ENCODE results near the gene NAA80. TPM values are rescaled to one million over a fixed set of nuclear protein-coding genes. Genes with fewer than 3 reads are reported as not detected.

Gene NAA80
- total and polyA plus RNA-seq, 2 of the 13 experiments (the other 11 are each of a cell fraction or from before 2014, with no cell fraction given), result 3.4 to 8.7 TPM

- TF ChIP-seq E2F2 (CRISPR knock-in tag; IDR thresholded peaks at IDR 0.05; ENCODE audit: borderline replicate concordance) (peak; percentile 75), ZNF138 (CRISPR knock-in tag; IDR thresholded peaks at IDR 0.05; ENCODE audit: low read depth) (peak; percentile 55; the same call in 1 of the 2 replicates), ZNF615 (CRISPR knock-in tag; IDR thresholded peaks at IDR 0.05; ENCODE audit: borderline replicate concordance) (peak; percentile 73; the same call in 1 of the 2 replicates), ZNF788 (CRISPR knock-in tag; IDR thresholded peaks at IDR 0.05; ENCODE audit: borderline replicate concordance) (peak; percentile 41; the same call in 1 of the 2 replicates), ZNF773 (CRISPR knock-in tag; IDR thresholded peaks at IDR 0.05; ENCODE audit: borderline replicate concordance) (peak; percentile 27; the same call in 1 of the 2 replicates), MTERF4 (CRISPR knock-in tag; IDR thresholded peaks at IDR 0.05) (no peak), ZFP37 (CRISPR knock-in tag; IDR thresholded peaks at IDR 0.05; ENCODE audit: borderline replicate concordance) (no peak), PHF5A (CRISPR knock-in tag; IDR thresholded peaks at IDR 0.05; ENCODE audit: low read depth, unreplicated experiment) (peak; percentile 15), MAF1 (CRISPR knock-in tag; IDR thresholded peaks at IDR 0.05; ENCODE audit: borderline replicate concordance) (no peak; the same call in 1 of the 2 replicates), KDM6A (CRISPR knock-in tag; IDR thresholded peaks at IDR 0.05; ENCODE audit: low read depth) (peak; percentile 71; the same call in 1 of the 2 replicates), PHF8 (CRISPR knock-in tag; IDR thresholded peaks at IDR 0.05) (peak; percentile 48), UBTF (CRISPR knock-in tag; IDR thresholded peaks at IDR 0.05) (peak; percentile 11; the same call in 1 of the 2 replicates), ZHX2 (IDR thresholded peaks at IDR 0.05; ENCODE audit: low read depth) (no peak), ZHX2 (CRISPR knock-in tag; IDR thresholded peaks at IDR 0.05; ENCODE audit: borderline replicate concordance) (peak; percentile 14; the same call in 1 of the 2 replicates)
These were observed 22.3 kb upstream of the NAA80 start (continued) for GRCh38 chr3:50321336-50322114.
